ENCODE measurements around the gene MAPK8.

MAPK8 gene

GRCh38 chr10:48485711-48486110 is 179.2 kb downstream of the MAPK8 start:
- Histone ChIP-seq H3K4me3 (ENCODE audit: low read length) (no peak overlapping the region), H3K9ac (ENCODE audit: low read length) (no peak overlapping the region), H3K4me1 (ENCODE audit: low read length) (no peaks in the 10 kb centered on the region), H3K27ac (ENCODE audit: low read length) (no peak overlapping the region), H4K20me1 (ENCODE audit: insufficient read depth, low read length) (no peaks in the 10 kb centered on the region), H3K4me2 (ENCODE audit: low read depth, low read length) (no peak overlapping the region), H3K36me3 (replicated peaks; ENCODE audit: insufficient read depth, low read length) (no peaks in the 10 kb centered on the region), H3F3A (ENCODE audit: insufficient read depth, low read length) (no peaks in the 10 kb centered on the region), H2AFZ (ENCODE audit: low read length) (no peak overlapping the region), H3K9me3 (replicated peaks; ENCODE audit: insufficient read depth, low read length) (no peaks in the 10 kb centered on the region), H3K9me2 (replicated peaks; ENCODE audit: insufficient read depth, low read length) (no peaks in the 10 kb centered on the region), H3K27me3 (replicated peaks; ENCODE audit: insufficient read depth, low read length) (no peaks in the 10 kb centered on the region), H3K79me2 (ENCODE audit: low read length) (no peaks in the 10 kb centered on the region)
- no peak for TF ChIP-seq EZH2phosphoT487 (IDR thresholded peaks at IDR 0.05; ENCODE audit: low read length)
- TF ChIP-seq CTCF (IDR thresholded peaks at IDR 0.05; ENCODE audit: low read length) = no peak
- no peak for TF ChIP-seq EZH2 (optimal IDR thresholded peaks at IDR 0.05; ENCODE audit: low read depth, low read length)
- DNase-seq = no peak

DNA sequence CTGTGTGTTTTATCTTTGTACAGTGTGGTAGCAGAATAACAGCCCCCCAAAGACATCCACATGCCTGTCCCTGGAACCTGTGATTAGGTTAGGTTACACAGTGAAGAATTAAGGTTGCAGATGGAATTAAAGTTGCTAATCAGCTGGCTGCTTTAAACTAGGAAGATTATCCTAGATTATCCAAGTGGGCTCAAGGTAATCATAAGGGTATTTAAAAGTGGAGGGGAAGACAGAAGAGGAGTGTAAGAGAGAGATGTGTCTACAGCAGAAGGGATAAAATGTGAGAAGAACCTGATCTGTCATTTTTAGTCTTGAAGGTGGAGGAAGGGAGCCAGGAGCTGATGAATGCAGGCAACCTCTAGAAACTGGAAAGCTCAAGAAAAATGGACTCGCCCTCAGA is 180.8 kb downstream of the MAPK8 start:
- H3K9me3 ChIP-seq (replicated peaks; ENCODE audit: insufficient read depth, low read length) = no peaks in the 10 kb centered on the region
- H3K27me3 ChIP-seq (replicated peaks; ENCODE audit: insufficient read depth, low read length) = no peaks in the 10 kb centered on the region
- no peaks in the 10 kb centered on the region for H3K36me3 ChIP-seq (replicated peaks; ENCODE audit: insufficient read depth, low read length)
- H3K27ac ChIP-seq (ENCODE audit: low read length) = no peak overlapping the region
- no peaks in the 10 kb centered on the region for H3F3A ChIP-seq (ENCODE audit: insufficient read depth, low read length)
- no peak for TF ChIP-seq EZH2phosphoT487 (IDR thresholded peaks at IDR 0.05; ENCODE audit: low read length)
- no peaks in the 10 kb centered on the region for H3K9me2 ChIP-seq (replicated peaks; ENCODE audit: insufficient read depth, low read length)
- H3K4me1 ChIP-seq (ENCODE audit: low read length) = no peaks in the 10 kb centered on the region
- no peaks in the 10 kb centered on the region for H3K79me2 ChIP-seq (ENCODE audit: low read length)
- no peak overlapping the region for H3K4me3 ChIP-seq (ENCODE audit: low read length)
- DNase-seq = no peak
- no peaks in the 10 kb centered on the region for H4K20me1 ChIP-seq (ENCODE audit: insufficient read depth, low read length)
- H3K9ac ChIP-seq (ENCODE audit: low read length) = no peak overlapping the region
- H3K4me2 ChIP-seq (ENCODE audit: low read depth, low read length) = no peak overlapping the region
- H2AFZ ChIP-seq (ENCODE audit: low read length) = no peak overlapping the region

Measured in MM.1S (cell line).